GM12872 (cell line): ENCODE data around the gene LRBA.

Experiments
- CTCF ChIP-seq: IDR thresholded peaks from 3 replicates; pipeline ENCODE4 v1.5.1; 2011; ENCODE audit warnings: low read depth, mild to moderate bottlenecking, low read length, moderate library complexity; ENCODE audit not compliant: insufficient read depth

LRBA gene

GRCh38 chr4:150820409-150820808 is 194.7 kb downstream of the LRBA start:
- no peak for TF ChIP-seq CTCF

GRCh38 chr4:150818661-150819060 is 196.4 kb downstream of the LRBA start:
- no peak for TF ChIP-seq CTCF

GRCh38 chr4:150817804-150818528 is 197.1 kb downstream of the LRBA start:
- TF ChIP-seq CTCF, result no peak

- no peak for TF ChIP-seq CTCF
Measured at GRCh38 chr4:150817017-150817416, 198.1 kb downstream of the LRBA start.

GRCh38 chr4:150816491-150816890 is 198.6 kb downstream of the LRBA start:
- TF ChIP-seq CTCF, result no peak

- no peak for TF ChIP-seq CTCF
Measured at GRCh38 chr4:150814873-150815272, 200.2 kb downstream of the LRBA start.

- no peak for TF ChIP-seq CTCF
Measured at GRCh38 chr4:150805183-150806025, 209.7 kb downstream of the LRBA start.
